Common myeloid progenitor, CD34-positive (primary cell): ENCODE data around the gene CGB5.

Experiments
- CTCF ChIA-PET: fragments of 350-600 bp; sonication (Branson Sonifier 250); formaldehyde crosslinking; loops from one replicate; lab custom pipeline; 2021; ENCODE audit warnings: antibody characterized with exemption; lab: Charles Lee
- POLR2A ChIA-PET: fragments of 350-600 bp; sonication (Branson Sonifier 250); formaldehyde crosslinking; loops from one replicate; lab custom pipeline; 2021; ENCODE audit warnings: antibody characterized with exemption; lab: Charles Lee
- DNase-seq, 3 donors: peaks; one replicate each; pipeline versions ENCODE4 v3.0.0 to v3.0.0-alpha.2; 2013
- H3K27ac ChIP-seq, 2 experiments: 1 replicate in 1 of 2; 2 replicates in 1 of 2; pipeline ENCODE4 v1.7.0; 2013; ENCODE audit warnings: inconsistent platforms in 2 of 2, low read length in 2 of 2, mild to moderate bottlenecking in 2 of 2, low read depth in 1 of 2, moderate library complexity in 1 of 2; ENCODE audit not compliant: severe bottlenecking in 2 of 2, insufficient read depth in 1 of 2, poor library complexity in 1 of 2
- H3K27me3 ChIP-seq, 5 experiments: replicated peaks in 2 of 5; 1 replicate in 3 of 5; 2 replicates in 2 of 5; pipeline versions ENCODE4 v1.6.1 to v1.7.0; 2013; ENCODE audit warnings: low read length in 4 of 5, mild to moderate bottlenecking in 2 of 5, moderate library complexity in 2 of 5, inconsistent platforms in 1 of 5; ENCODE audit not compliant: insufficient read depth in 5 of 5, control insufficient read depth in 4 of 5
- H3K36me3 ChIP-seq, 4 experiments: 1 replicate in 2 of 4; 2 replicates in 2 of 4; pipeline versions ENCODE4 v1.6.1 to v1.7.0; 2013; ENCODE audit warnings: low read length in 3 of 4, control low read depth in 1 of 4, mild to moderate bottlenecking in 1 of 4; ENCODE audit not compliant: control insufficient read depth in 4 of 4, insufficient read depth in 4 of 4
- H3K4me1 ChIP-seq, 4 experiments: 1 replicate in 3 of 4; 2 replicates in 1 of 4; pipeline versions ENCODE4 v1.6.1 to v1.7.1; 2013; ENCODE audit warnings: low read length in 3 of 4, mild to moderate bottlenecking in 3 of 4, control low read depth in 1 of 4, inconsistent platforms in 1 of 4, moderate library complexity in 1 of 4; ENCODE audit not compliant: control insufficient read depth in 4 of 4, insufficient read depth in 4 of 4; ENCODE audit errors: control extremely low read depth in 1 of 4
- H3K4me3 ChIP-seq, 7 experiments: 1 replicate in 4 of 7; 2 replicates in 3 of 7; pipeline versions ENCODE4 v1.5.1 to v1.7.0; 2013; ENCODE audit warnings: mild to moderate bottlenecking in 7 of 7, low read length in 6 of 7, moderate library complexity in 6 of 7, inconsistent platforms in 2 of 7, low read depth in 2 of 7, control low read depth in 1 of 7; ENCODE audit not compliant: insufficient read depth in 4 of 7, control insufficient read depth in 1 of 7; ENCODE audit errors: extremely low read depth in 1 of 7
- H3K9me3 ChIP-seq, 5 experiments: 1 replicate in 4 of 5; 2 replicates in 1 of 5; pipeline versions ENCODE4 v1.6.1 to v1.7.1; 2013; ENCODE audit warnings: low read length in 4 of 5, mild to moderate bottlenecking in 2 of 5, inconsistent platforms in 1 of 5, low read depth in 1 of 5, moderate library complexity in 1 of 5; ENCODE audit not compliant: control insufficient read depth in 4 of 5, insufficient read depth in 2 of 5; ENCODE audit errors: control extremely low read depth in 1 of 5
- WGBS: methylation state at CpG from one replicate; pipeline ENCODE4 v1.1.5; 2013; ENCODE audit not compliant: insufficient coverage; 5-methylcytosine and 5-hydroxymethylcytosine counted together

Gene CGB5

GRCh38 chr19:49006905-49007304 lies 36.7 kb upstream of the CGB5 start:
- WGBS, result 97% methylated on average over 22 of the region's 22 CpGs
- Histone ChIP-seq H3K36me3 (peaks cover 19 to 78% (median 58%) of the 10 kb centered on the region in 4 experiments), H3K27me3 (no peaks in the 10 kb centered on the region), H3K27ac (no peak overlapping the region), H3K9me3 (no peaks in the 10 kb centered on the region), H3K4me3 (no peak overlapping the region), H3K4me1 (no peaks in the 10 kb centered on the region)
- POLR2A ChIA-PET, result no interaction called here
- DNase-seq, result no peak
- CTCF ChIA-PET, result interaction anchor here (1.0 kb wide), 1 partner anchor 13 kb away, joined by 3 read pairs; no protein-coding TSS in a partner anchor

GRCh38 chr19:49009828-49010227 lies 33.8 kb upstream of the CGB5 start:
- peaks cover 16 to 78% (median 58%) of the 10 kb centered on the region in 4 experiments for H3K36me3 ChIP-seq
- H3K27ac ChIP-seq, result no peak overlapping the region
- ChIA-PET CTCF (interaction anchor here (0.6 to 4.3 kb wide), 4 partner anchors 8 to 16 kb away, joined by 3 to 15 read pairs (median 4); partner anchors contain the start of genes GYS1 and RUVBL2), POLR2A (interaction anchor here (0.6 kb wide), 1 partner anchor 48 kb away, joined by 6 read pairs; the partner anchor contains the start of gene CGB7)
- no peaks in the 10 kb centered on the region for H3K27me3 ChIP-seq
- H3K4me3 ChIP-seq, result no peak overlapping the region
- no peaks in the 10 kb centered on the region for H3K9me3 ChIP-seq
- 98% methylated on average over 13 of the region's 18 CpGs for WGBS
- DNase-seq, result no peak
- no peaks in the 10 kb centered on the region for H3K4me1 ChIP-seq

GRCh38 chr19:49010453-49010852 lies 33.2 kb upstream of the CGB5 start:
- ChIA-PET POLR2A (interaction anchor here (0.6 kb wide), 1 partner anchor 47 kb away, joined by 6 read pairs; the partner anchor contains the start of gene CGB7), CTCF (interaction anchor here (1.6 to 4.3 kb wide), 2 partner anchors 7 to 10 kb away, joined by 3 to 15 read pairs; no protein-coding TSS in a partner anchor)
- H3K9me3 ChIP-seq, result no peaks in the 10 kb centered on the region
- no peaks in the 10 kb centered on the region for H3K27me3 ChIP-seq
- 96% methylated on average over 17 of the region's 18 CpGs for WGBS
- H3K4me1 ChIP-seq, result no peaks in the 10 kb centered on the region
- H3K27ac ChIP-seq, result no peak overlapping the region
- no peak overlapping the region for H3K4me3 ChIP-seq
- no peak for DNase-seq
- H3K36me3 ChIP-seq, result peaks cover 13 to 78% (median 58%) of the 10 kb centered on the region in 4 experiments

GRCh38 chr19:49011194-49011593 lies 32.5 kb upstream of the CGB5 start:
- ChIA-PET POLR2A (no interaction called here), CTCF (interaction anchor here (4.3 kb wide), 1 partner anchor 11 kb away, joined by 15 read pairs; no protein-coding TSS in a partner anchor)
- no peaks in the 10 kb centered on the region for H3K9me3 ChIP-seq
- WGBS, result 92% methylated on average over 13 of the region's 17 CpGs
- H3K4me3 ChIP-seq, result no peak overlapping the region
- H3K36me3 ChIP-seq, result peaks cover 12 to 79% (median 60%) of the 10 kb centered on the region in 4 experiments
- DNase-seq, result no peak
- no peaks in the 10 kb centered on the region for H3K4me1 ChIP-seq
- H3K27me3 ChIP-seq, result no peaks in the 10 kb centered on the region
- H3K27ac ChIP-seq, result no peak overlapping the region

- POLR2A ChIA-PET, result no interaction called here
- peaks cover 7 to 67% (median 53%) of the 10 kb centered on the region in 4 experiments for H3K36me3 ChIP-seq
- CTCF ChIA-PET, result interaction anchor here (1.0 to 2.3 kb wide), 3 partner anchors 9 to 16 kb away, joined by 3 to 7 read pairs (median 6); no protein-coding TSS in a partner anchor
- peaks cover 0 to 20% (median 19%) of the 10 kb centered on the region in 4 experiments for H3K4me1 ChIP-seq
- no peak overlapping the region for H3K27ac ChIP-seq
- WGBS, result 97% methylated on average over 28 of the region's 32 CpGs
- no peak for DNase-seq
- no peaks in the 10 kb centered on the region for H3K9me3 ChIP-seq
- H3K27me3 ChIP-seq, result peaks cover 0 to 15% (median 4%) of the 10 kb centered on the region in 5 experiments
- H3K4me3 ChIP-seq, result no peak overlapping the region
Measured at GRCh38 chr19:49014123-49014869, 29.4 kb upstream of the CGB5 start.

- peaks cover 0 to 21% (median 4%) of the 10 kb centered on the region in 5 experiments for H3K27me3 ChIP-seq
- peaks cover 0 to 24% (median 22%) of the 10 kb centered on the region in 4 experiments for H3K4me1 ChIP-seq
- WGBS, result 96% methylated on average over 18 of the region's 18 CpGs
- ChIA-PET POLR2A (no interaction called here), CTCF (interaction anchor here (1.8 kb wide), 1 partner anchor 15 kb away, joined by 7 read pairs; no protein-coding TSS in a partner anchor)
- no peak for DNase-seq
- H3K36me3 ChIP-seq, result peaks cover 4 to 61% (median 47%) of the 10 kb centered on the region in 4 experiments
- no peak overlapping the region for H3K27ac ChIP-seq
- H3K4me3 ChIP-seq, result no peak overlapping the region
- H3K9me3 ChIP-seq, result no peaks in the 10 kb centered on the region
Measured at GRCh38 chr19:49014870-49015255, 28.8 kb upstream of the CGB5 start.
